SJSA1 (cell line): Measurements from ENCODE around the gene HSPG2. TPM values are rescaled to one million over a fixed set of nuclear protein-coding genes. Genes with fewer than 3 reads are reported as not detected.
"Not testable (repeated sequence)": the region's sequence is repeated elsewhere in the genome, so short reads cannot be mapped to it uniquely, and the experiment has no call there.

Experiments used
- DNase-seq, 2 experiments: peaks; one replicate each; pipeline ENCODE4 v3.0.0-alpha.2; 2015 to 2020; ENCODE audit warnings: low spot score in 2 of 2, low read depth in 1 of 2
- H3K27ac ChIP-seq: fragments of 250-450 bp; sonication (Bioruptor Pico); 2 replicates; pipeline ENCODE4 v1.5.1; 2020; ENCODE audit warnings: mild to moderate bottlenecking, moderate library complexity
- H3K27me3 ChIP-seq: fragments of 250-450 bp; sonication (Bioruptor Pico); replicated peaks from 2 replicates; pipeline ENCODE4 v1.5.1; 2020; ENCODE audit warnings: mild to moderate bottlenecking, moderate library complexity
- H3K36me3 ChIP-seq: fragments of 250-450 bp; sonication (Bioruptor Pico); 2 replicates; pipeline ENCODE4 v1.5.1; 2020; ENCODE audit warnings: mild to moderate bottlenecking
- H3K4me1 ChIP-seq: fragments of 250-450 bp; sonication (Bioruptor Pico); replicated peaks from 2 replicates; pipeline ENCODE4 v1.6.1; 2021; ENCODE audit warnings: mild to moderate bottlenecking
- H3K4me3 ChIP-seq: fragments of 250-450 bp; sonication (Bioruptor Pico); 2 replicates; pipeline ENCODE4 v1.5.1; 2020; ENCODE audit warnings: mild to moderate bottlenecking
- H3K9me3 ChIP-seq: fragments of 250-450 bp; sonication (Bioruptor Pico); replicated peaks from 2 replicates; pipeline ENCODE4 v1.5.1; 2020; ENCODE audit warnings: mild to moderate bottlenecking
- total RNA-seq: library from RNA; depleted of rRNA; stranded (reverse); fragments of >200 nt; shearing (Covaris generic); gene quantifications from 2 replicates; pipeline ENCODE4 v1.2.3, GENCODE V29; 2014

The HSPG2 gene
- total RNA-seq, 1 experiment from 2014 or later, result 62.3 TPM

GRCh38 chr1:21944733-21945073, 7.6 kb upstream of the HSPG2 start:
- no peaks in the 10 kb centered on the region for H3K36me3 ChIP-seq
- H3K4me1 ChIP-seq, result peaks cover 61% of the 10 kb centered on the region
- H3K27ac ChIP-seq, result peak overlapping the region; percentile 84
- DNase-seq, result no peak
- no peaks in the 10 kb centered on the region for H3K9me3 ChIP-seq
- no peaks in the 10 kb centered on the region for H3K27me3 ChIP-seq
- no peak overlapping the region for H3K4me3 ChIP-seq

GRCh38 chr1:21942959-21943640, 6.0 kb upstream of the HSPG2 start:
- DNase-seq, result peak; percentile 81 to 85
- H3K9me3 ChIP-seq, H3K27me3 ChIP-seq, H3K4me3 ChIP-seq, H3K36me3 ChIP-seq: not testable (repeated sequence)
- peak overlapping the region; percentile 84 for H3K27ac ChIP-seq
- H3K4me1 ChIP-seq, result peaks cover 77% of the 10 kb centered on the region

- Histone ChIP-seq H3K9me3 (no peaks in the 10 kb centered on the region), H3K27ac (peak overlapping the region; percentile 84), H3K4me3 (no peak overlapping the region), H3K27me3 (no peaks in the 10 kb centered on the region), H3K4me1 (peaks cover 83% of the 10 kb centered on the region), H3K36me3 (no peaks in the 10 kb centered on the region)
- DNase-seq, result no peak
These were observed 5.4 kb upstream of the HSPG2 start for GRCh38 chr1:21942464-21942863.

GRCh38 chr1:21941370-21941769, 4.3 kb upstream of the HSPG2 start:
- Histone ChIP-seq H3K4me1 (peaks cover 81% of the 10 kb centered on the region), H3K9me3 (no peaks in the 10 kb centered on the region)
- no peak for DNase-seq

GRCh38 chr1:21940492-21940891, 3.4 kb upstream of the HSPG2 start:
- Histone ChIP-seq H3K4me3 (no peak overlapping the region), H3K36me3 (peaks cover under 1% of the 10 kb centered on the region), H3K27me3 (no peaks in the 10 kb centered on the region), H3K4me1 (peaks cover 90% of the 10 kb centered on the region), H3K27ac (peak overlapping the region; percentile 69), H3K9me3 (no peaks in the 10 kb centered on the region)
- DNase-seq, result no peak

More at GRCh38 chr1:21941370-21941769, 4.3 kb upstream of the HSPG2 start:
- Histone ChIP-seq H3K27ac (no peak overlapping the region), H3K27me3 (no peaks in the 10 kb centered on the region), H3K4me3 (no peak overlapping the region), H3K36me3 (no peaks in the 10 kb centered on the region)

GRCh38 chr1:21939650-21940374, 2.7 kb upstream of the HSPG2 start:
- Histone ChIP-seq H3K9me3 (no peaks in the 10 kb centered on the region), H3K4me1 (peaks cover 90% of the 10 kb centered on the region), H3K36me3 (peaks cover 5% of the 10 kb centered on the region), H3K27ac (peak overlapping the region; percentile 69), H3K27me3 (no peaks in the 10 kb centered on the region), H3K4me3 (no peak overlapping the region)
- peak; percentile 89 to 96 for DNase-seq

- Histone ChIP-seq H3K27me3 (no peaks in the 10 kb centered on the region), H3K27ac (peak overlapping the region; percentile 69), H3K36me3 (peaks cover 8% of the 10 kb centered on the region), H3K4me1 (peaks cover 90% of the 10 kb centered on the region), H3K4me3 (no peak overlapping the region), H3K9me3 (no peaks in the 10 kb centered on the region)
- DNase-seq, result no peak
These were observed 1.8 kb upstream of the HSPG2 start for GRCh38 chr1:21938732-21939538.

- H3K36me3 ChIP-seq, result peaks cover 15% of the 10 kb centered on the region
- H3K27ac ChIP-seq, result peak overlapping the region; percentile 74
- peak; percentile 65 to 84 for DNase-seq
- no peaks in the 10 kb centered on the region for H3K9me3 ChIP-seq
- H3K4me1 ChIP-seq, result peaks cover 87% of the 10 kb centered on the region
- H3K27me3 ChIP-seq, result no peaks in the 10 kb centered on the region
- H3K4me3 ChIP-seq, result peak overlapping the region; percentile 35
These were observed 437 bp upstream of the HSPG2 start for GRCh38 chr1:21937372-21938121.

GRCh38 chr1:21936366-21937031, 611 bp downstream of the HSPG2 start:
- no peak for DNase-seq
- H3K9me3 ChIP-seq, result no peaks in the 10 kb centered on the region
- peak overlapping the region; percentile 60 for H3K4me3 ChIP-seq
- peaks cover 91% of the 10 kb centered on the region for H3K4me1 ChIP-seq
- peak overlapping the region; percentile 42 for H3K27ac ChIP-seq
- peaks cover 15% of the 10 kb centered on the region for H3K36me3 ChIP-seq
- no peaks in the 10 kb centered on the region for H3K27me3 ChIP-seq

- peak overlapping the region; percentile 42; the same call in 1 of the 2 replicates for H3K27ac ChIP-seq
- no peaks in the 10 kb centered on the region for H3K9me3 ChIP-seq
- peak overlapping the region; percentile 60 for H3K4me3 ChIP-seq
- H3K4me1 ChIP-seq, result peaks cover 91% of the 10 kb centered on the region
- H3K36me3 ChIP-seq, result peaks cover 15% of the 10 kb centered on the region
- no peaks in the 10 kb centered on the region for H3K27me3 ChIP-seq
- DNase-seq, result no peak
These were observed 1.2 kb downstream of the HSPG2 start for GRCh38 chr1:21935891-21936365.

- H3K4me3 ChIP-seq, result no peak overlapping the region; the same call in 1 of the 2 replicates
- H3K36me3 ChIP-seq, result peaks cover 19% of the 10 kb centered on the region
- H3K4me1 ChIP-seq, result peaks cover 91% of the 10 kb centered on the region
- no peak for DNase-seq
- H3K9me3 ChIP-seq, result no peaks in the 10 kb centered on the region
- H3K27ac ChIP-seq, result 0 out of 2 replicates have a peak overlapping the region, but pooled peaks have one; percentile 9
- H3K27me3 ChIP-seq, result no peaks in the 10 kb centered on the region
These were observed 1.7 kb downstream of the HSPG2 start for GRCh38 chr1:21935393-21935804.

GRCh38 chr1:21933397-21934248, 3.5 kb downstream of the HSPG2 start:
- Histone ChIP-seq H3K27me3 (no peaks in the 10 kb centered on the region), H3K36me3 (peaks cover 22% of the 10 kb centered on the region), H3K27ac (no peak overlapping the region), H3K4me1 (peaks cover 81% of the 10 kb centered on the region), H3K4me3 (no peak overlapping the region), H3K9me3 (no peaks in the 10 kb centered on the region)
- no peak for DNase-seq
